ENCODE data around the gene ASB6.

Gene ASB6

GRCh38 chr9:129641750-129642585 lies at the start of gene ASB6:
Gene ASB6, minus strand, starts transcription at chr9:129642151. Its CDS starts 152 bp downstream, at chr9:129641999.
- in situ Hi-C loops (cut with HindIII; ENCODE audit: low pct_ligation_motif_present, low pct_unique_long_range_greater_than_20kb, low sequenced_read_pairs), result no loop called here
- peak; percentile 91 for DNase-seq

DNA sequence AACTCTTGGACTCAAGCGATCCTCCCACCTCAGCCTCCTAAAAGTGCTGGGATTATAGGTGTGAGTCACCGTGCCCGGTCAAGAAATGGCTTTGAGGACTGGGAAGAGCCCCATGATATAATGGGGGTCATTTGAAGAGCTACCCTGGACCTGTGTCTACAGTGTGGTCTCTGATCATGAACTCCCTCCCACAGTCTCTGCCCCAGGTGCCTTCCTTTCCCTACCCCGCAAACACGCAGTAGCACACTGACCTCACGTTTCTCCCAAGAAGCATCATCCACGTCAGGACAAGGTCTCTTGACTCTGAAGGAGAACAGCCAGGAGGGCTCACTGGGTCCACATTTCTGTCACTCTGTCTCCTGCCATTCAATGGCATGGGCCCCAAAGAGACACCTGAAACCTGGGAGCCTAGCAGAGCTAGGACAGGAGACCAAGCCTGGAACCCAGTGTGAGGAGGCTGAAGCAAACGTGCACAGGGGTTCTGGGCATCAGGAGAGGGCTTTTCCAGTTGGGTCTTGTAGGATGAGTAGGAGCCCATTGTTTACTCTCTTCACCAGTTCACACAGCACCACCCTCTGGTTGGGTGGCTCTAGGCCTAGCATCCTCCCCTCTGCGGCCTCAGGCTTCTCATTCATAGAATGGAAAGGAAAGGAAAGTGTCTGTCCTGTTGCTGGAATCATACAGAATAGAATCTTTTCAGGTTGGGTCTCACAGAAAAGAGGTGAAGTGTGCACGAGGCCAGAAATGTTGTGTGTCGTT lies 46.5 kb upstream of the ASB6 start:
- in situ Hi-C loops (cut with HindIII; ENCODE audit: low pct_ligation_motif_present, low pct_unique_long_range_greater_than_20kb, low sequenced_read_pairs), result no loop called here
- DNase-seq, result no peak

- DNase-seq, result peak; percentile 6
- in situ Hi-C loops (cut with HindIII; ENCODE audit: low pct_ligation_motif_present, low pct_unique_long_range_greater_than_20kb, low sequenced_read_pairs), result no loop called here
Measured at GRCh38 chr9:129687391-129687790, 45.4 kb upstream of the ASB6 start.

DNA sequence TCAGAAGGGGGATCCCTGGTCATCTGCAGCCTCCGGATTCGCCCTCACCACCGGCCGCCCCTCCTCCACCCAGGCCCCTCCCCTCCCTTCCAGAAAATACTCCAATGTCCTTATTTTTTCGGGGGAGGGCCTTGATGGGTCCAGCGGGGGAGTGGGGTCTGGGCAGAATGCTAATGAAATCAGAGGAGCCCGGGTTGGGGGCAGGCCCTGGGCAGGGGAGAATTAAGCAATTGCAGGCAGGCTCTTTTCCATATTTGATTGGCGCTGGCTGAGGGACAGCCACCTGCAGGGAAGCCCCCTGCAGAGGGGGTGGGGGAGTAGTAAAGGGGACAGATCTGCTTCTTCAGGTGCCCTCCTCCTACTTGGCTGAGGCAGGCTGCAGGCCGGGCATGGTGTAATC lies 44.8 kb upstream of the ASB6 start:
- no peak for DNase-seq
- in situ Hi-C loops (cut with HindIII; ENCODE audit: low pct_ligation_motif_present, low pct_unique_long_range_greater_than_20kb, low sequenced_read_pairs), result no loop called here

- in situ Hi-C loops (cut with HindIII; ENCODE audit: low pct_ligation_motif_present, low pct_unique_long_range_greater_than_20kb, low sequenced_read_pairs), result no loop called here
- DNase-seq, result no peak
Measured at GRCh38 chr9:129685933-129686259, 43.9 kb upstream of the ASB6 start.

- peak; percentile 57 for DNase-seq
- in situ Hi-C loops (cut with HindIII; ENCODE audit: low pct_ligation_motif_present, low pct_unique_long_range_greater_than_20kb, low sequenced_read_pairs), result no loop called here
Measured at GRCh38 chr9:129685220-129685932, 43.4 kb upstream of the ASB6 start.

DNA sequence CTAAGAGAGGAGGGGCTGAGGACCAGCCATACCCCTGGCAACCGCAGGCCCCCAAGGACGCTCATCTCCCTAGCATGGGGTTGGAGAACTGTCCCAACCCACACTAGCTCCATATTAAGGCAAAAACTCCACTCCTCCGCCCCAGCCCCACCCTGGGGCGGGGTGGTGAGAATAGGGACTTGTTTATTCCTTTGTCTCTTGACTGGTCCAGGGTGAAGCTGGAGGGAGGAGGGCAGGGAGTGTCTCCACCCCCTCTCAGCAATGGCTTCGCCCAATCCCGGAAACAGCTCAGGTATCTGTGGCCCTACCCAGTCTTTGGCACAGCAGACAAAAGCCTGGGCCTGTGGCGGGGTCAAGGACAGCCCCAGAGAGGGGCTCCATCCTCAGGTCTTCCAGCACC lies 40.4 kb upstream of the ASB6 start:
- no peak for DNase-seq
- in situ Hi-C loops (cut with HindIII; ENCODE audit: low pct_ligation_motif_present, low pct_unique_long_range_greater_than_20kb, low sequenced_read_pairs), result no loop called here

DNA sequence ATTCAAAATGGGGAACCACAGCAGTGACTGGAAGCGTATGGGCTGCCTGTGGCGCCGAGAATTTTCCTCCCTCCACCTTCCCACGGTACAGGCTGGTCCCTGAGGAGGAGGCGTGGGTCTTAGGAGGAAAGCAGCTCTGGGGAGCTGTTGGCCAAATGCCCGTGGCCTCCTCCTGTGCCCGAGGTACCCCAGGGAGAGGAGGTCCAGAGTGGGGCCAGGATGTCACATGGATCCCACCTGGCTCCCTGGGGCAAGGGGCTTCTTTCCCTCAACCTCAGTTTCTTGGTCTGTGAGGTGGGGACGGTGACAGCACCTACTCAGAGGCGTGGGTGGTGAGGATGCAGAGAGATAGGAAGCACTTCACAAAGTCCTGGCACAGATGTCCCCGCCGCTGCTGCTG lies 40.0 kb upstream of the ASB6 start:
- DNase-seq, result no peak
- in situ Hi-C loops (cut with HindIII; ENCODE audit: low pct_ligation_motif_present, low pct_unique_long_range_greater_than_20kb, low sequenced_read_pairs), result no loop called here

- in situ Hi-C loops (cut with HindIII; ENCODE audit: low pct_ligation_motif_present, low pct_unique_long_range_greater_than_20kb, low sequenced_read_pairs), result no loop called here
- DNase-seq, result no peak
Measured at GRCh38 chr9:129679537-129679936, 37.6 kb upstream of the ASB6 start.

- no peak for DNase-seq
- in situ Hi-C loops (cut with HindIII; ENCODE audit: low pct_ligation_motif_present, low pct_unique_long_range_greater_than_20kb, low sequenced_read_pairs), result no loop called here
Measured at GRCh38 chr9:129678844-129679243, 36.9 kb upstream of the ASB6 start.

- in situ Hi-C loops (cut with HindIII; ENCODE audit: low pct_ligation_motif_present, low pct_unique_long_range_greater_than_20kb, low sequenced_read_pairs), result no loop called here
- no peak for DNase-seq
Measured at GRCh38 chr9:129677456-129677855, 35.5 kb upstream of the ASB6 start.

GRCh38 chr9:129676975-129677374 lies 35.0 kb upstream of the ASB6 start:
- in situ Hi-C loops (cut with HindIII; ENCODE audit: low pct_ligation_motif_present, low pct_unique_long_range_greater_than_20kb, low sequenced_read_pairs), result no loop called here
- DNase-seq, result no peak

GRCh38 chr9:129676287-129676686 lies 34.3 kb upstream of the ASB6 start:
- DNase-seq, result no peak
- in situ Hi-C loops (cut with HindIII; ENCODE audit: low pct_ligation_motif_present, low pct_unique_long_range_greater_than_20kb, low sequenced_read_pairs), result no loop called here

DNA sequence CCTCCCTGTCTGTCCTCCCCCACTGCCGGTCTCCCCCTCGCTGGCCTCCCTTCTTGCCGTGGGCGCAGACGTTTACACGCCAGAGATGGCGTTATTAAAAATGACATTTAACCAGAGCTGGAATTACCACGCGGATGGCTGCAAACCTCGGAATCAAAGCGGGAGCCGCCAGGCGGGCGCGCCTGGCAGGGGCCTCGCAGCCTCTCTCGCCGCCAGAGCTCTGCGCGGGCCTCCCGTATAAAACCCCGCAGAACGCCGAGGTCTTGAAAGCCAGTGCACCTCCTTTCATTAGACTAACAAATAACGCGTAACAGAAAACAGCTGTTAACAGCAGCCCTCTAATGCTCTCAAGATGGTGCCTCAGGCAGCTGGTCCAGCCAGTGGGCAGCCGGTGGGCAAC lies 33.7 kb upstream of the ASB6 start:
- in situ Hi-C loops (cut with HindIII; ENCODE audit: low pct_ligation_motif_present, low pct_unique_long_range_greater_than_20kb, low sequenced_read_pairs), result no loop called here
- DNase-seq, result no peak

- no peak for DNase-seq
- in situ Hi-C loops (cut with HindIII; ENCODE audit: low pct_ligation_motif_present, low pct_unique_long_range_greater_than_20kb, low sequenced_read_pairs), result no loop called here
Measured at GRCh38 chr9:129674229-129674628, 32.3 kb upstream of the ASB6 start.

DNA sequence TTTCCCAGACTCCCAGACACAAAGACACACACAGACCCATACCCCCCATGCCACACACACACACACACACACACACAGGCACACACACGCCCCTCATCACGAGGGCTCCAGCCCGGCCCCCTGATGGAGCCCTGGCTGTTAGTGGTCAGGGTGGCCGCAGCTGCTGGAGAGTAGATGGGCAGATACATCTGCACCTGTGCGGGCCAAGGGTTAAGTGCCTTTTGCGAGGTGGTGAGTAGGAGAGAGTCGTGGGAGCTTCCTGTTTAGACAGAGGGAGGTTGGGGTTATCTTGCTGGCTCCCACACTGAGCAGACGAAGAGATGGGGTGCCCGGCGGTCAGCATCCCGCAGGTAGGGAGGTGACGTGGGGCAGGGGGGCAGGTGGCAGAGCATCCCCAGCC lies 31.7 kb upstream of the ASB6 start:
- no peak for DNase-seq
- in situ Hi-C loops (cut with HindIII; ENCODE audit: low pct_ligation_motif_present, low pct_unique_long_range_greater_than_20kb, low sequenced_read_pairs), result no loop called here

GRCh38 chr9:129672702-129673101 lies 30.8 kb upstream of the ASB6 start:
- in situ Hi-C loops (cut with HindIII; ENCODE audit: low pct_ligation_motif_present, low pct_unique_long_range_greater_than_20kb, low sequenced_read_pairs), result no loop called here
- DNase-seq, result no peak

GRCh38 chr9:129671519-129671918 lies 29.6 kb upstream of the ASB6 start:
- in situ Hi-C loops (cut with HindIII; ENCODE audit: low pct_ligation_motif_present, low pct_unique_long_range_greater_than_20kb, low sequenced_read_pairs), result no loop called here
- DNase-seq, result no peak

GRCh38 chr9:129671065-129671464 lies 29.1 kb upstream of the ASB6 start:
- no peak for DNase-seq
- in situ Hi-C loops (cut with HindIII; ENCODE audit: low pct_ligation_motif_present, low pct_unique_long_range_greater_than_20kb, low sequenced_read_pairs), result no loop called here

All from ACHN (cell line).